ENCODE results near the gene ACTL6B.

Gene ACTL6B

GRCh38 chr7:100686822-100687211 lies 30.6 kb upstream of the ACTL6B start:
- no peak overlapping the region for H3K4me3 ChIP-seq (ENCODE audit: low read length)
- DNase-seq (ENCODE audit: low read depth), result no peak
- TF ChIP-seq, protein P1, sequence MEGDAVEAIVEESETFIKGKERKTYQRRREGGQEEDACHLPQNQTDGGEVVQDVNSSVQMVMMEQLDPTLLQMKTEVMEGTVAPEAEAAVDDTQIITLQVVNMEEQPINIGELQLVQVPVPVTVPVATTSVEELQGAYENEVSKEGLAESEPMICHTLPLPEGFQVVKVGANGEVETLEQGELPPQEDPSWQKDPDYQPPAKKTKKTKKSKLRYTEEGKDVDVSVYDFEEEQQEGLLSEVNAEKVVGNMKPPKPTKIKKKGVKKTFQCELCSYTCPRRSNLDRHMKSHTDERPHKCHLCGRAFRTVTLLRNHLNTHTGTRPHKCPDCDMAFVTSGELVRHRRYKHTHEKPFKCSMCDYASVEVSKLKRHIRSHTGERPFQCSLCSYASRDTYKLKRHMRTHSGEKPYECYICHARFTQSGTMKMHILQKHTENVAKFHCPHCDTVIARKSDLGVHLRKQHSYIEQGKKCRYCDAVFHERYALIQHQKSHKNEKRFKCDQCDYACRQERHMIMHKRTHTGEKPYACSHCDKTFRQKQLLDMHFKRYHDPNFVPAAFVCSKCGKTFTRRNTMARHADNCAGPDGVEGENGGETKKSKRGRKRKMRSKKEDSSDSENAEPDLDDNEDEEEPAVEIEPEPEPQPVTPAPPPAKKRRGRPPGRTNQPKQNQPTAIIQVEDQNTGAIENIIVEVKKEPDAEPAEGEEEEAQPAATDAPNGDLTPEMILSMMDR (conservative IDR thresholded peaks at IDR 0.05; ENCODE audit: low read depth, low read length), result no peak

DNA sequence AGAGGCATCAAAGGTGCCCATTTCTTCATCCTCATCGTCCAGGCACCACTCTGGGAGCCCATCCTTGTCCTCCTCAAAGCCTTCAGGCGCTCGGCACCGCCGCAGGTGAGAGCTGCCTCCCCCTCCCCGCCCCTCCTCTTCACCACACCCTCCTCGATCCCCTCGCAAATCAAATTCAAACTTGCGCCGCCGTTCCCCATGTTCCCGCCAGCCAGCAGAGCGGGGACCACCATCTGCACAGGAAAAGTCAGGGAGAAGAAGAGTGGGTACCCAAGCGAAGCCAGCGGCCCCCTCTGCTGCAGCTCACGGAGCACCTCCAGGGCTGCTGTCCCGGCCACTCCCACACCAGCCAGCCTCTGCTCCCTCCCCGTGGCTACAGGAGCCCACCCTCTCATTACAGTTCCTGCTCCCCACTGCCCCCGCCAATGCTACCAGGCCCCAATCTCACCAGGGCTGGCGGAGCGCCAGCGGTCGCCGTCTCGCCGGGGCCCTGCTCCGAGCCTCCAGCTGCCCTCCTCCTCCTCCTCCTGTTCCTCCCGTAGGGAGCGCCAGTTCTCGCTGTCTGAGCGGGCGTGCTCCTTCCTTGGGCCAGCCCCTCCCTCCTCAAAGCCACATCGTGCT lies 30.1 kb upstream of the ACTL6B start:
- no peak for DNase-seq (ENCODE audit: low read depth)
- TF ChIP-seq, protein P1 (conservative IDR thresholded peaks at IDR 0.05; ENCODE audit: low read depth, low read length), result no peak
- H3K4me3 ChIP-seq (ENCODE audit: low read length), result no peak overlapping the region

- DNase-seq (ENCODE audit: low read depth), result no peak
- no peak overlapping the region for H3K4me3 ChIP-seq (ENCODE audit: low read length)
- TF ChIP-seq, protein P1 (conservative IDR thresholded peaks at IDR 0.05; ENCODE audit: low read depth, low read length), result no peak
Measured at GRCh38 chr7:100685631-100686145, 29.4 kb upstream of the ACTL6B start.

GRCh38 chr7:100685049-100685605 lies 28.9 kb upstream of the ACTL6B start:
- TF ChIP-seq, protein P1 (conservative IDR thresholded peaks at IDR 0.05; ENCODE audit: low read depth, low read length), result no peak
- DNase-seq (ENCODE audit: low read depth), result no peak
- H3K4me3 ChIP-seq (ENCODE audit: low read length), result no peak overlapping the region

DNA sequence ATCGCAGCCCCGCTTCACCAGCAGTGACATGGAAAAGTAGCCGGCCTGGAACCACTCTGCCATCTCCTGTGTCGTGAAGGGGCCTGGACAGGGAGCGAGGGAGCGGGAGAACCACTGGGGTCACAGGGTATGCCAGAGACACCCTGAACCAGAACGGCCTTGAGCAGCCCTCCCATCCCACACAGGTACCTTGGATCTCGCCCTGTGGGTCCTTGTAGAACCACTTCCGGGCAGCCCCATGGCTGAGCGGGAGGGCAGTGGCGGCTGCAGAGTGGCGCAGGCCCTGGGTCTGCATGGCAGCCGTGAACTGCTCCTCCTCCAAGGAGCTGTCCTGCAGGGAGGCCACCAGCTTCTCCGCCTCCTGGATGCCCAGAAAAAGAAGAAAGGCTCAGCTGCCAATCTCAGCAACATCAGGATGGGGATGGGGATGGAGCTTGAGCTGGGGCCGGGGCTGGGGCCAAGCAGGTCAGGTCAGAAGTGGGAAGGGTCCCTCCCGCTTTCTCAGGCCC lies 28.3 kb upstream of the ACTL6B start:
- TF ChIP-seq, protein P1 (conservative IDR thresholded peaks at IDR 0.05; ENCODE audit: low read depth, low read length), result no peak
- H3K4me3 ChIP-seq (ENCODE audit: low read length), result no peak overlapping the region
- no peak for DNase-seq (ENCODE audit: low read depth)

DNA sequence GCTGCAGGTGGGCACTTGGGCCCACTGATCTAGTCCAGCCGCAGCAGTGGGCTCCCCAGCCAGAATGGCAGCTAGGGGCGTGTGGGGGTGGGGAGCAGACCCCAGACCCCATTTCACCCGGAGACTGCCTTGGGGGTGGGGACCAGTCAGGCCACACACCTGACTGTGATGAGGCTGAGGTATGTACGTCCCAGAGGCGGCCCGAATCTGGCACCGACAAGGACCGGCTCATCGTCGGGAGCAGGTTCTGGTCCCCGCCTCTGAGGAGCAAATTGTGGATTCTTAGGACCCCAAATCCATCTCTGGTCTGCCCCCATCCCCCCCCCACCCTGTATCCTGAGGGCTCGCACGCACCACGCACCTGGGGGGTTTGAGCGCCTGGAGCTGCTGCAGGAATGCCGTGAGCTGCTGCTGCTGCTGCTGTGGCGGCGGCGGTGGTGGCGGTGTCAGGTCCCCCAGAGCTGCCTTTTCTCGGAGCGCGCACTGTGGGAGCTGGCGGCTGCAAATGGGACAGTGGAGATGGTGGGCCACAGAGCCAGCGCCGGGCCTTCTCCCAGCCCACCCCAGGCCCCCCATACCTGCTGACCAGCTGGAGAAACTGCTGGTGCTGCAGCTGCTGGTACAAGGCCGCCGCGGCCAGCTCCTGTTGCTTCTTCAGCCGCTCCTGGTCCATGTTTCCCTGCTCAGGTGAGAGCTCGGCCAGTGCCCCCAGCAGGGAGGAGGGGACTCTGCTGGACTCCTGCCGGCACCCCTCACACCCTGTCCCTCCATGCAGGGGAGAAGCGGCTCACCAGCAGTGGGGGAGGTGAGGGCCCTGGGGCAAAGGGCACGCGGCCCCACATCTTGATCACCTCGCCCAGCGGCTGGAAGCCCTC lies 27.6 kb upstream of the ACTL6B start:
- DNase-seq (ENCODE audit: low read depth), result no peak
- no peak overlapping the region for H3K4me3 ChIP-seq (ENCODE audit: low read length)
- TF ChIP-seq, protein P1 (conservative IDR thresholded peaks at IDR 0.05; ENCODE audit: low read depth, low read length), result no peak
